MM.1S (cell line): ENCODE measurements around the gene SIRT2.

Experiments
- DNase-seq: peaks from one replicate; pipeline ENCODE4 v3.0.0-alpha.2; 2015
- H2AFZ ChIP-seq: fragments of 300-600 bp; sonication (generic); 2 replicates; pipeline ENCODE4 v1.6.0; 2016; ENCODE audit warnings: antibody characterized with exemption, low read length
- H3F3A ChIP-seq: fragments of 300-600 bp; sonication (generic); 2 replicates; pipeline ENCODE4 v1.6.1; 2016; ENCODE audit warnings: mild to moderate bottlenecking, antibody characterized with exemption, low read length, moderate library complexity, mixed read lengths; ENCODE audit not compliant: insufficient read depth
- H3K27ac ChIP-seq: fragments of 300-600 bp; sonication (generic); 2 replicates; pipeline ENCODE4 v1.5.1; 2016; ENCODE audit warnings: mild to moderate bottlenecking, low read length
- H3K27me3 ChIP-seq: fragments of 300-600 bp; sonication (generic); replicated peaks from 2 replicates; pipeline ENCODE4 v1.6.0; 2016; ENCODE audit warnings: low read length; ENCODE audit not compliant: insufficient read depth
- H3K36me3 ChIP-seq: fragments of 300-600 bp; sonication (generic); replicated peaks from 2 replicates; pipeline ENCODE4 v1.6.1; 2016; ENCODE audit warnings: mild to moderate bottlenecking, low read length, mixed read lengths; ENCODE audit not compliant: insufficient read depth
- H3K4me1 ChIP-seq: fragments of 300-600 bp; sonication (generic); 2 replicates; pipeline ENCODE4 v1.6.1; 2016; ENCODE audit warnings: low read length, mixed read lengths
- H3K4me2 ChIP-seq: fragments of 300-600 bp; sonication (generic); 2 replicates; pipeline ENCODE4 v1.6.0; 2016; ENCODE audit warnings: low read depth, low read length
- H3K4me3 ChIP-seq: fragments of 300-600 bp; sonication (generic); 2 replicates; pipeline ENCODE4 v1.5.1; 2016; ENCODE audit warnings: low read length, mixed read lengths
- H3K79me2 ChIP-seq: fragments of 300-600 bp; sonication (generic); 2 replicates; pipeline ENCODE4 v1.6.1; 2016; ENCODE audit warnings: mixed run types, low read length, mixed read lengths
- H3K9ac ChIP-seq: fragments of 300-600 bp; sonication (generic); 2 replicates; pipeline ENCODE4 v1.6.1; 2016; ENCODE audit warnings: low read length, mixed read lengths
- H3K9me2 ChIP-seq: fragments of 300-600 bp; sonication (generic); replicated peaks from 2 replicates; pipeline ENCODE4 v1.6.1; 2016; ENCODE audit warnings: mild to moderate bottlenecking, low read length, mixed read lengths; ENCODE audit not compliant: insufficient read depth
- H3K9me3 ChIP-seq: fragments of 300-600 bp; sonication (generic); replicated peaks from 2 replicates; pipeline ENCODE4 v1.6.1; 2016; ENCODE audit warnings: mild to moderate bottlenecking, low read length, mixed read lengths; ENCODE audit not compliant: insufficient read depth
- H4K20me1 ChIP-seq: fragments of 300-600 bp; sonication (generic); 2 replicates; pipeline ENCODE4 v1.6.1; 2016; ENCODE audit warnings: mild to moderate bottlenecking, low read length, moderate library complexity, mixed read lengths; ENCODE audit not compliant: insufficient read depth
- EZH2 ChIP-seq: fragments of 300-600 bp; sonication (generic); optimal IDR thresholded peaks from 2 replicates; pipeline ENCODE3; 2017; ENCODE audit warnings: low read depth, mild to moderate bottlenecking, antibody characterized with exemption, low read length, mixed read lengths
- EZH2phosphoT487 ChIP-seq: fragments of 300-600 bp; sonication (generic); IDR thresholded peaks from 2 replicates; pipeline ENCODE4 v1.6.1; 2018; ENCODE audit warnings: antibody characterized with exemption, low read length
- TF ChIP-seq, protein P1 (sequence below): fragments of 300-600 bp; sonication (generic); IDR thresholded peaks from 2 replicates; pipeline ENCODE4 v1.5.1; 2016; ENCODE audit warnings: antibody characterized with exemption, low read length, mixed read lengths

The SIRT2 gene

GRCh38 chr19:38900202-38900629 is 798 bp upstream of the SIRT2 start:
- DNase-seq = no peak
- peaks cover 67% of the 10 kb centered on the region for H3K79me2 ChIP-seq
- H3K4me1 ChIP-seq = peaks cover 17% of the 10 kb centered on the region; the same call in 1 of the 2 replicates
- peak overlapping the region; percentile 70 for H2AFZ ChIP-seq
- no peaks in the 10 kb centered on the region for H3K9me2 ChIP-seq
- H3K36me3 ChIP-seq = no peaks in the 10 kb centered on the region
- peak overlapping the region; percentile 43; the same call in 1 of the 2 replicates for H3K27ac ChIP-seq
- no peaks in the 10 kb centered on the region for H4K20me1 ChIP-seq
- H3K9me3 ChIP-seq = no peaks in the 10 kb centered on the region
- peak overlapping the region; percentile 75 for H3K9ac ChIP-seq
- peaks cover 6% of the 10 kb centered on the region for H3F3A ChIP-seq
- H3K27me3 ChIP-seq = no peaks in the 10 kb centered on the region
- H3K4me3 ChIP-seq = peak overlapping the region; percentile 73
- no peak for TF ChIP-seq EZH2
- TF ChIP-seq, protein P1, sequence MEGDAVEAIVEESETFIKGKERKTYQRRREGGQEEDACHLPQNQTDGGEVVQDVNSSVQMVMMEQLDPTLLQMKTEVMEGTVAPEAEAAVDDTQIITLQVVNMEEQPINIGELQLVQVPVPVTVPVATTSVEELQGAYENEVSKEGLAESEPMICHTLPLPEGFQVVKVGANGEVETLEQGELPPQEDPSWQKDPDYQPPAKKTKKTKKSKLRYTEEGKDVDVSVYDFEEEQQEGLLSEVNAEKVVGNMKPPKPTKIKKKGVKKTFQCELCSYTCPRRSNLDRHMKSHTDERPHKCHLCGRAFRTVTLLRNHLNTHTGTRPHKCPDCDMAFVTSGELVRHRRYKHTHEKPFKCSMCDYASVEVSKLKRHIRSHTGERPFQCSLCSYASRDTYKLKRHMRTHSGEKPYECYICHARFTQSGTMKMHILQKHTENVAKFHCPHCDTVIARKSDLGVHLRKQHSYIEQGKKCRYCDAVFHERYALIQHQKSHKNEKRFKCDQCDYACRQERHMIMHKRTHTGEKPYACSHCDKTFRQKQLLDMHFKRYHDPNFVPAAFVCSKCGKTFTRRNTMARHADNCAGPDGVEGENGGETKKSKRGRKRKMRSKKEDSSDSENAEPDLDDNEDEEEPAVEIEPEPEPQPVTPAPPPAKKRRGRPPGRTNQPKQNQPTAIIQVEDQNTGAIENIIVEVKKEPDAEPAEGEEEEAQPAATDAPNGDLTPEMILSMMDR = no peak
- TF ChIP-seq EZH2phosphoT487 = no peak
- H3K4me2 ChIP-seq = peak overlapping the region; percentile 75

DNA sequence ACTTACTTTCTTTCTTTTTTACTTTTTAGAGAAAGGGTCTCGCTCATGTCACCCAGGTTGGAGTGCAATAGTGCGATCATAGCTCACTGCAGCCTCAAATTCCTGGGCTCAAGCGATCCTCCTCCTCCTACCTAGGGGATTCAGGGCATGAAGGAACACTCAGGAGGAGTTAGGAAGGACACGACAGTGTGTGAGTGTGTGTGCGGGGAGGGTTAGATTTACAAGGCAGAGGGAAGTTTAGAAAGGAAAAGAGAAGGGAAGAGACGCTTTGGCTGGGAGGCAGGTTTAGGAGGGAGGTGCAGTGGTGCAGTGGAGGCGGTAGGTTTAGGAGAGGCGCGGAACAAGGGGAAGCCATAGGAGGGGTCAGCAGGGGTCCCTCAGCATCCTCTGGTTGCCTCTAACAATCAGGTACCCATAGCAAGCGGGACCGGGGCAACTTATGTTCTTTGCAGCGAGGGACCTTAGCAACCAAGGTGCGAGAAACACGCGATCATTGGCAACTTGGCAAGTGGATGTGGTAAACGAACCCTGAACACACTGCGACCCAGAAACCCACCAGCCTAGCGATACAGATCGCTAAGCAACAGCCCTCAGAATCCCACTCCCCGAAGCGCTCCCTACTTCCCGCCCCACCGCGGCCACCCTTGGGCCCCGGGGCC is 501 bp downstream of the SIRT2 start:
- DNase-seq = no peak
- Histone ChIP-seq H3K9ac (peak overlapping the region; percentile 90), H2AFZ (peak overlapping the region; percentile 92), H3K4me1 (peaks cover 17% of the 10 kb centered on the region; the same call in 1 of the 2 replicates), H3K27ac (peak overlapping the region; percentile 60; the same call in 1 of the 2 replicates), H3F3A (peaks cover 6% of the 10 kb centered on the region), H3K4me2 (peak overlapping the region; percentile 98), H3K27me3 (no peaks in the 10 kb centered on the region), H3K36me3 (no peaks in the 10 kb centered on the region), H3K79me2 (peaks cover 64% of the 10 kb centered on the region), H3K4me3 (peak overlapping the region; percentile 94), H3K9me3 (no peaks in the 10 kb centered on the region), H4K20me1 (no peaks in the 10 kb centered on the region), H3K9me2 (no peaks in the 10 kb centered on the region)
- no peak for TF ChIP-seq EZH2
- TF ChIP-seq, protein P1 = no peak
- no peak for TF ChIP-seq EZH2phosphoT487

GRCh38 chr19:38894968-38895367 is 4.5 kb downstream of the SIRT2 start:
- no peak overlapping the region for H3K27ac ChIP-seq
- no peaks in the 10 kb centered on the region for H4K20me1 ChIP-seq
- no peak overlapping the region for H3K4me2 ChIP-seq
- no peaks in the 10 kb centered on the region for H3K9me2 ChIP-seq
- H2AFZ ChIP-seq = no peak overlapping the region
- no peak overlapping the region for H3K4me3 ChIP-seq
- H3F3A ChIP-seq = no peaks in the 10 kb centered on the region
- peaks cover 33% of the 10 kb centered on the region for H3K79me2 ChIP-seq
- no peak overlapping the region for H3K9ac ChIP-seq
- H3K4me1 ChIP-seq = 0 out of 2 replicates have a peak, but pooled peaks cover 10% of the 10 kb centered on the region
- no peaks in the 10 kb centered on the region for H3K36me3 ChIP-seq
- TF ChIP-seq, protein P1 = no peak
- no peaks in the 10 kb centered on the region for H3K9me3 ChIP-seq
- no peak for DNase-seq
- no peaks in the 10 kb centered on the region for H3K27me3 ChIP-seq
